T-cell (primary cell): ENCODE results near the gene TUBGCP6. TPM values are rescaled to one million over a fixed set of nuclear protein-coding genes. Genes with fewer than 3 reads are reported as not detected.

Experiments used
- ATAC-seq, 4 experiments: fragments of 200-7000 bp in 3 of 4; fragments of 150-1000 bp in 1 of 4; cut with Tn5 transposase; replicated peaks in 1 of 4; 1 replicate in 3 of 4; 2 replicates in 1 of 4; pipeline ENCODE4 v1.10.0; 2021; ENCODE audit warnings: moderate library complexity in 3 of 4, mild to moderate bottlenecking in 2 of 4, moderate number of reproducible peaks in 1 of 4
- CTCF ChIA-PET, 2 donors: fragments of 300-600 bp; sonication (Branson Sonifier 250); formaldehyde crosslinking; loops; one replicate each; lab custom pipeline; 2022; ENCODE audit warnings: antibody characterized with exemption in 2 of 2; lab: Charles Lee
- POLR2A ChIA-PET, 2 donors: fragments of 300-600 bp; sonication (Branson Sonifier 250); formaldehyde crosslinking; loops; one replicate each; lab custom pipeline; 2022; ENCODE audit warnings: antibody characterized with exemption in 2 of 2; lab: Charles Lee
- DNase-seq, 35 experiments: peaks; one replicate each; pipeline versions ENCODE4 v3.0.0 to v3.0.0-alpha.2; 2013 to 2023
- H3K27ac ChIP-seq: one replicate; pipeline ENCODE4 v1.5.1; 2013; ENCODE audit warnings: low read length
- H3K27me3 ChIP-seq, 2 experiments: replicated peaks in 1 of 2; 1 replicate in 1 of 2; 2 replicates in 1 of 2; pipeline versions ENCODE4 v1.6.1 to v1.7.0; 2013; ENCODE audit warnings: low read length in 1 of 2, mixed read lengths in 1 of 2; ENCODE audit not compliant: control insufficient read depth in 2 of 2, insufficient read depth in 2 of 2; ENCODE audit errors: extremely low read depth in 1 of 2
- H3K36me3 ChIP-seq, 2 donors: 1 replicate in 1 of 2; 2 replicates in 1 of 2; pipeline versions ENCODE4 v1.6.1 to v1.7.0; 2013; ENCODE audit warnings: low read length in 1 of 2; ENCODE audit not compliant: control insufficient read depth in 2 of 2, insufficient read depth in 1 of 2; ENCODE audit errors: extremely low read depth in 1 of 2
- H3K4me1 ChIP-seq, 2 experiments: 1 replicate in 1 of 2; 2 replicates in 1 of 2; pipeline versions ENCODE4 v1.6.1 to v1.7.0; 2013; ENCODE audit warnings: low read length in 2 of 2, mixed read lengths in 1 of 2; ENCODE audit not compliant: insufficient read depth in 2 of 2, control insufficient read depth in 1 of 2; ENCODE audit errors: extremely low read depth in 1 of 2
- H3K4me3 ChIP-seq, 2 donors: 1 replicate in 1 of 2; 2 replicates in 1 of 2; pipeline versions ENCODE4 v1.5.1 to v1.7.0; 2013; ENCODE audit warnings: mild to moderate bottlenecking in 2 of 2, low read length in 1 of 2, moderate library complexity in 1 of 2; ENCODE audit not compliant: control insufficient read depth in 1 of 2; ENCODE audit errors: extremely low read depth in 1 of 2
- H3K9me3 ChIP-seq: 2 replicates; pipeline ENCODE4 v1.7.0; 2013
- H3K27ac Mint-ChIP-seq, 2 donors: one replicate each; pipeline ENCODE4 v1.8.0; 2020 to 2021; ENCODE audit warnings: mild to moderate bottlenecking in 2 of 2, mixed read lengths in 2 of 2
- H3K27me3 Mint-ChIP-seq, 2 donors: one replicate each; pipeline ENCODE4 v1.8.0; 2021 to 2022; ENCODE audit warnings: mixed read lengths in 2 of 2
- H3K36me3 Mint-ChIP-seq: one replicate; pipeline ENCODE4 v1.8.0; 2021; ENCODE audit warnings: mixed read lengths
- H3K4me1 Mint-ChIP-seq, 3 donors: one replicate each; pipeline ENCODE4 v1.8.0; 2020 to 2022; ENCODE audit warnings: mixed read lengths in 3 of 3, mild to moderate bottlenecking in 1 of 3
- H3K4me3 Mint-ChIP-seq, 3 donors: one replicate each; pipeline ENCODE4 v1.8.0; 2020 to 2022; ENCODE audit warnings: mild to moderate bottlenecking in 3 of 3, mixed read lengths in 3 of 3, moderate library complexity in 3 of 3
- H3K9me3 Mint-ChIP-seq, 3 donors: one replicate each; pipeline ENCODE4 v1.8.0; 2020 to 2022; ENCODE audit warnings: mixed read lengths in 3 of 3
- WGBS: methylation state at CpG from one replicate; pipeline ENCODE4 v1.1.5; 2013; ENCODE audit warnings: missing lambda C conversion rate; ENCODE audit not compliant: insufficient coverage; 5-methylcytosine and 5-hydroxymethylcytosine counted together
- total RNA-seq, 35 experiments: library from RNA in 6 of 35; stranded (reverse) in 6 of 35; fragments of 120-200 nt in 1 of 35; gene quantifications; one replicate each; pipeline versions ENCODE4 v1.2.1 to v1.2.4 and lab custom pipeline; 2013 to 2026

TUBGCP6 gene
- total RNA-seq, 5 donors from 2014 or later (not counting 1 experiment from before 2014, with no cell fraction given), result 129 to 144 (median 132) TPM

DNA sequence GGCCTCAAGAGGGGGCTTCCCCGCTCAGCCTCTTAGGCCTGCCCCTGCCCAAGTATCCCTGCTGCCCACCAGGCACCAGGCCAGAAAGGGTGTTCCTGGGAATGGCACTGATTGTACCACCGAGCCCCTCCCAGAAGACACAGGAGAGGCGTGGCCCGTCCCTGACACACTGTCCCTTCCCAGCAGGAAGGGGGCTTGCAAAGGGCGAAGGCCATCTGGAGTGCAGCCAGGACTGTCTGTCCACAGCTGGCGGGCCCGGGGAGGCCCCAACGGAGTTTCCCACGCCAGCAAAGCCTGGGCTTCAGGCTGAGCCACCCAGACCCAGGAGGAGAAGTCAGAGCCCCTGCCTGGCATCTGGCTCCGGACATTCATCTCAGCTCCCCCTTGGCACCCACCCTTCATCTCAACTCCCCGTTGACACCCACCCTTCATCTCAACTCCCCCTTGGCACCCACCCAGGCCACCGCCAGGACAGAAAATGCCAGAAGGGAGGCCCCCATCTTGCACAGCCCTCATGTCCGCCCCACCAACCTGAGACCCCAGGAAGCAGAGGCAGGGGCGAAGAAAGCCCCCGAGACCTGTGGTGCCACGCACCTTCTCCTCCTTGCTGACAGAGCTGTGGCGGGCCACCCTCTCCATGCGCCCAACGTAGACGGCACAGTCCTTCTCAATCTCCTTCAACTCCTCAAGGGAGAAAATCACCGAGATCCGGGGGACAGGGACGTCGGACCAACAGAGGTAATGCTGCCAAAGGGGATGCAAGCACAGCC lies 19.4 kb downstream of the TUBGCP6 start:
- Mint-ChIP-seq H3K4me3 (no peak overlapping the region), H3K27ac (no peak overlapping the region), H3K36me3 (peaks cover 44% of the 10 kb centered on the region), H3K4me1 (peaks cover 0 to 8% (median 4%) of the 10 kb centered on the region in 3 donors), H3K9me3 (no peaks in the 10 kb centered on the region), H3K27me3 (no peaks in the 10 kb centered on the region)
- Histone ChIP-seq H3K4me3 (no peak overlapping the region), H3K36me3 (peaks cover 31 to 87% of the 10 kb centered on the region in 2 donors), H3K27me3 (no peaks in the 10 kb centered on the region), H3K4me1 (no peaks in the 10 kb centered on the region), H3K9me3 (no peaks in the 10 kb centered on the region), H3K27ac (no peak overlapping the region)
- DNase-seq (no peak), ATAC-seq (no peak)
- 96% methylated on average over 22 of the region's 24 CpGs for WGBS
- ChIA-PET CTCF (no interaction called here), POLR2A (no interaction called here)

DNA sequence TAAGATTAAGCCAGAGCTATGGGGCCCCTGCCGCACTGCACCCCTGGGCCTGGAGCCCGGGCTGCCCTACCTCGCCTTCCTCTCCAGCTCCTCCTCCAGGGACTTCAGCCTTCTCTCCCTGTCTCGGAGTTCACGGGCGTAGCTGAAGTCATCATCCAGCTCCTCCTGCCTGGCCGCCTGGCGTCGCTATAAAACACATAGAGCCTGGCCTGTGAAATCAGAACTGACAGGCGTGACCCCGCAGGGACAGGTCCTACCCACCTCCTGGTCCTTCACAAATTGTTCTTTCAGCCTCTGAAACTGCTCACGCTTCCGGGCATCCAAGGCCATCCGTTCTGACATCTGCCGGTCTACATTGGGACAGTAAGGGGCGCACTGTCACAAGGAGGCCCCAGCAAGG lies 20.8 kb downstream of the TUBGCP6 start:
- no peak overlapping the region for H3K27ac ChIP-seq
- H3K9me3 ChIP-seq, result no peaks in the 10 kb centered on the region
- DNase-seq, result no peak
- Mint-ChIP-seq H3K36me3 (peaks cover 37% of the 10 kb centered on the region), H3K4me3 (no peak overlapping the region), H3K27me3 (no peaks in the 10 kb centered on the region), H3K27ac (no peak overlapping the region), H3K9me3 (no peaks in the 10 kb centered on the region), H3K4me1 (peaks cover 0 to 8% (median 1%) of the 10 kb centered on the region in 3 donors)
- POLR2A ChIA-PET, result interaction anchor here in 1 of 2 donors (0.6 kb wide), 1 partner anchor 22 kb away, joined by 3 read pairs; no protein-coding TSS in a partner anchor
- no peak overlapping the region for H3K4me3 ChIP-seq
- H3K27me3 ChIP-seq, result no peaks in the 10 kb centered on the region
- no peak for ATAC-seq
- CTCF ChIA-PET, result interaction anchor here in 1 of 2 donors (0.6 kb wide), 1 partner anchor 50 kb away, joined by 4 read pairs; no protein-coding TSS in a partner anchor
- H3K4me1 ChIP-seq, result no peaks in the 10 kb centered on the region
- H3K36me3 ChIP-seq, result peaks cover 33 to 86% of the 10 kb centered on the region in 2 donors
- 96% methylated on average over 16 of the region's 16 CpGs for whole genome bisulfite sequencing

DNA sequence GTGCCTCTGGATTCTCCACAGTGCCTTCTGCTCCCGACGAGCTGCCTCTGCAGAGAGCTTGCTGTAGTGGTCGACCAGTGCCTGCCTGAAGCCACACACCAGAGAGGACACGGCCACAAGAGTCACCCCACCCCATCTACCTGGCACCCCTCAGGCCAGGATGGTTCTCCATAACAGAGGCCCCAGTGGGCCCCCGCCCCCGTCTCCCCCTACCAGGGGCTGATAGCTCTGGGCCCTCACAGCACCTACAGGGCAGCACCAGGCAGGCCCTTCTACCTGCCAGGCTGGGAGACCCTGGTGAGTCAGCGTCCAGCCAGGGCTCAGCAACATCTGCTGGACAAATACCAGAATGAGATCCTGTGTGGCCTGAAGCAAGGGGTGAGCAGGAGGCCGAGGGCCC lies 22.3 kb downstream of the TUBGCP6 start:
- H3K27ac Mint-ChIP-seq, result no peak overlapping the region
- peaks cover 32% of the 10 kb centered on the region for H3K36me3 Mint-ChIP-seq
- DNase-seq, result no peak
- H3K27me3 Mint-ChIP-seq, result no peaks in the 10 kb centered on the region
- H3K4me1 Mint-ChIP-seq, result peaks cover 0 to 1% (median 0%) of the 10 kb centered on the region in 3 donors
- Histone ChIP-seq H3K9me3 (no peaks in the 10 kb centered on the region), H3K27ac (no peak overlapping the region), H3K36me3 (peaks cover 38 to 80% of the 10 kb centered on the region in 2 donors), H3K4me1 (no peaks in the 10 kb centered on the region), H3K27me3 (no peaks in the 10 kb centered on the region), H3K4me3 (no peak overlapping the region)
- ChIA-PET POLR2A (no interaction called here), CTCF (no interaction called here)
- WGBS, result 90% methylated on average over 8 of the region's 8 CpGs
- no peak overlapping the region for H3K4me3 Mint-ChIP-seq
- no peaks in the 10 kb centered on the region for H3K9me3 Mint-ChIP-seq
- ATAC-seq, result no peak

DNA sequence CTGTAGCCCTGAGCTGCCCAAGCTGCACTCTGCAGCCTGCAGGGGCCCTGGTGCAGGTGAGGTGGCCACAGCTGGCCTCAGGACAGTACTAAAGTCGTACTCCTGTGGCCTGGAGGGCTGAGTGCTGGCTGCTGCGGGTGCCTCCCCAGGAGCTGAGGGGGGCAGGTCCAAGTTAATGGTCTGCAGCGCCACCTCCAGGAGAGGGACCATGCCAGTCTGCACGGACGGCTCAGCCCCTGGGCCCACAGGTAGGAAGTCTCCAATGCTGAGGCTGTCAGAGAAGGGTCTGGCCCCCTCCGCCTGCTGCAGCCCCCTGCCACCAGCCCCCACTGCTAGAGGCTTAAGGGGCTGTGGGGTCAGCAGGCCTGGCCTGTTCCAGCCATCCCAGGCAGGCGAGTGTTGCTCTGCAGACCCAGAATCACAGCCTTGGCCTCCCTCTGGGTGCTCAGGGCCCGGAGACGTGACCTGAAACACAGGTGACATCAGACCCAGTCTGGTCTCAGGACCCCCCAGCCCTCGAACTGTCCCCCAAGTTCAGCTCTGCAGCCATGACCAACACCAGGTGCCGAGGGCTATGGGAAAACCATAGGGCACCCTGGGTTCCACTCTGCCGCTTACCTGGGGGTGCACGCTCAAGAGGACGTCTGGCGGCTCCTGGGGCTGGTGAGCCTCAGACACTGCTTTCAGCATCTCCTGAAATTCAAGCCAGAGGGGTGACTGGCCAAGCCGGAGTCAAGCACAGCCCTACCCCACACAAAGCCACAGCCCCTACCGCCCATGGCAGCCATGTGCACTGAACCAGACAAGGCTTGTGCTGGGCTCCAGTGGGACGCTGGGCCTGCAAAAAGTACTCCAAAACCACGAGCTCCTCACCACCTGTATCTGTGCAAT lies 23.2 kb downstream of the TUBGCP6 start:
- no peaks in the 10 kb centered on the region for H3K9me3 ChIP-seq
- Mint-ChIP-seq H3K9me3 (no peaks in the 10 kb centered on the region), H3K4me1 (no peaks in the 10 kb centered on the region), H3K27me3 (no peaks in the 10 kb centered on the region), H3K4me3 (no peak overlapping the region), H3K27ac (no peak overlapping the region), H3K36me3 (peaks cover 31% of the 10 kb centered on the region)
- H3K4me1 ChIP-seq, result no peaks in the 10 kb centered on the region
- no peaks in the 10 kb centered on the region for H3K27me3 ChIP-seq
- DNase-seq (peak in 1 of 35 experiments; percentile 21), ATAC-seq (no peak)
- ChIA-PET CTCF (no interaction called here), POLR2A (no interaction called here)
- H3K27ac ChIP-seq, result no peak overlapping the region
- H3K4me3 ChIP-seq, result no peak overlapping the region
- peaks cover 40 to 79% of the 10 kb centered on the region in 2 donors for H3K36me3 ChIP-seq
- WGBS, result 95% methylated on average over 16 of the region's 19 CpGs

DNA sequence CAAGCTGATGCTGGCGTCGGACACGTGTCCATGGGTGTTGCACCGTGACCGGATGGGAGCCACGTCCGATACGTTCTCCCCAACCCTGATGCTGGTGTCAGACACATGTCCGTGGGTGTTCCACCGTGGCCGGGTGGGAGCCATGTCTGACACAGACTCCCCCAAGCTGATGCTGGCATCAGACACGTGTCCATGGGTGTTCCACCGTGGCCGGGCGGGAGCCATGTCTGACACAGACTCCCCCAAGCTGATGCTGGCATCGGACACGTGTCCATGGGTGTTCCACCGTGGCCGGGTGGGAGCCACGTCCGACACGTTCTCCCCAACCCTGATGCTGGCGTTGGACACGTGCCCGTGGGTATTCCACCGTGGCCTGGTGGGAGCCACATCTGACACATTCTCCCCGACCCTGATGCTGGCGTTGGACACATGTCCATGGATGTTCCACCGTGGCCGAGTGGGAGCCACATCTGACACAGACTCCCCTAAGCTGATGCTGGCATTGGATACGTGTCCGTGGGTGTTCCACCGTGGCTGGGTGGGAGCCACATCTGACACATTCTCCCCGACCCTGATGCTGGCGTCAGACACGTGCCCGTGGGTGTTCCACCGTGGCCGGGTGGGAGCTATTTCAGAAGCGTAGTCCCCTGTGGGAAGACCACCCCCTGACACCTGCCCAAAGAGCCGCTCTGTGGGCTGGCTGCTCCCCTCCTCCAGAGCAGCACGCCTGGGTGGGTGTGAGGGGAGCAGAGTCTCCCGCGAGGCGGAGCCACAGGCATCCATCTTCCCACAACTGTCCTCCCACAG lies 24.0 kb downstream of the TUBGCP6 start:
- H3K27ac Mint-ChIP-seq, result no peak overlapping the region
- DNase-seq, result no peak
- CTCF ChIA-PET, result no interaction called here

More for the DNA sequence above, 24.0 kb downstream of the TUBGCP6 start:
- Mint-ChIP-seq H3K4me1 (no peaks in the 10 kb centered on the region), H3K9me3 (no peaks in the 10 kb centered on the region), H3K4me3 (no peak overlapping the region), H3K36me3 (peaks cover 32% of the 10 kb centered on the region), H3K27me3 (no peaks in the 10 kb centered on the region)
- Histone ChIP-seq H3K4me1 (no peaks in the 10 kb centered on the region), H3K36me3 (peaks cover 41 to 81% of the 10 kb centered on the region in 2 donors), H3K9me3 (no peaks in the 10 kb centered on the region), H3K27me3 (no peaks in the 10 kb centered on the region), H3K4me3 (no peak overlapping the region), H3K27ac (no peak overlapping the region)
- ATAC-seq, result no peak
- POLR2A ChIA-PET, result no interaction called here
- 93% methylated on average over 34 of the region's 45 CpGs for WGBS
